GM23248 (cell line): ENCODE data around the gene CALML6. TPM values are rescaled to one million over a fixed set of nuclear protein-coding genes. Genes with fewer than 3 reads are reported as not detected.

ENCODE experiments used
- DNase-seq: peaks from one replicate; pipeline ENCODE4 v3.0.0-alpha.2; 2015
- H2AFZ ChIP-seq: fragments of 200-600 bp; sonication (generic); 2 replicates; pipeline ENCODE4 v1.6.1; 2016; ENCODE audit warnings: antibody characterized with exemption
- H3F3A ChIP-seq: fragments of 200-600 bp; sonication (generic); 2 replicates; pipeline ENCODE4 v1.6.1; 2016; ENCODE audit warnings: mild to moderate bottlenecking, antibody characterized with exemption, mixed run types; ENCODE audit not compliant: insufficient read depth
- H3K27ac ChIP-seq: fragments of 200-600 bp; sonication (generic); 2 replicates; pipeline ENCODE4 v1.5.1; 2016; ENCODE audit warnings: mild to moderate bottlenecking
- H3K27me3 ChIP-seq: fragments of 200-600 bp; sonication (generic); replicated peaks from 2 replicates; pipeline ENCODE4 v1.6.1; 2016; ENCODE audit warnings: mild to moderate bottlenecking; ENCODE audit not compliant: insufficient read depth
- H3K36me3 ChIP-seq: fragments of 200-600 bp; sonication (generic); 2 replicates; pipeline ENCODE4 v1.6.1; 2016; ENCODE audit warnings: low read depth, mild to moderate bottlenecking
- H3K4me1 ChIP-seq: fragments of 200-600 bp; sonication (generic); 2 replicates; pipeline ENCODE4 v1.6.1; 2016; ENCODE audit warnings: mild to moderate bottlenecking; ENCODE audit not compliant: insufficient read depth
- H3K4me2 ChIP-seq: fragments of 200-600 bp; sonication (generic); one replicate; pipeline ENCODE4 v1.6.1; 2016; ENCODE audit warnings: mild to moderate bottlenecking; ENCODE audit not compliant: unreplicated experiment
- H3K4me3 ChIP-seq: fragments of 200-600 bp; sonication (generic); 2 replicates; pipeline ENCODE4 v1.5.1; 2016; ENCODE audit warnings: mild to moderate bottlenecking
- H3K79me2 ChIP-seq: fragments of 200-600 bp; sonication (generic); 2 replicates; pipeline ENCODE4 v1.6.1; 2016; ENCODE audit warnings: mild to moderate bottlenecking; ENCODE audit not compliant: insufficient read depth
- H3K9ac ChIP-seq: fragments of 200-600 bp; sonication (generic); 2 replicates; pipeline ENCODE4 v1.6.1; 2016; ENCODE audit warnings: mild to moderate bottlenecking
- H3K9me2 ChIP-seq: fragments of 200-600 bp; sonication (generic); 2 replicates; pipeline ENCODE4 v1.6.1; 2016; ENCODE audit warnings: mixed run types, mild to moderate bottlenecking, moderate library complexity; ENCODE audit not compliant: insufficient read depth
- H3K9me3 ChIP-seq: fragments of 200-600 bp; sonication (generic); one replicate; pipeline ENCODE4 v1.6.1; 2017; ENCODE audit warnings: low read depth
- H4K20me1 ChIP-seq: fragments of 200-600 bp; sonication (generic); 2 replicates; pipeline ENCODE4 v1.6.0; 2016; ENCODE audit not compliant: insufficient read depth
- EZH2 ChIP-seq: fragments of 200-600 bp; sonication (generic); IDR thresholded peaks from 2 replicates; pipeline ENCODE4 v1.6.1; 2018; ENCODE audit warnings: antibody characterized with exemption, mild to moderate bottlenecking; ENCODE audit not compliant: insufficient read depth, poor library complexity, severe bottlenecking
- EZH2phosphoT487 ChIP-seq: fragments of 200-600 bp; sonication (generic); IDR thresholded peaks from 2 replicates; pipeline ENCODE4 v1.6.1; 2018; ENCODE audit warnings: antibody characterized with exemption, moderate library complexity, mild to moderate bottlenecking, low read depth; ENCODE audit not compliant: insufficient read depth
- WGBS, 2 experiments: methylation state at CpG; one replicate each; pipeline ENCODE4 v1.1.6; 2015 to 2017; ENCODE audit warnings: low lambda C conversion rate in 2 of 2, low coverage in 1 of 2; ENCODE audit errors: missing lambda C conversion rate in 2 of 2; 5-methylcytosine and 5-hydroxymethylcytosine counted together
- in situ Hi-C: fragments of 300-500 bp; cut with MboI; formaldehyde crosslinking; loops from 2 replicates; pipeline ENCODE4 v1.15.0; 2020
- polyA plus RNA-seq: library from polyadenylated mRNA; unstranded; fragments of >200 nt; fragmentation: Nextera tagmentation; extraction: Ambion mirVana; gene quantifications from 2 replicates; pipeline ENCODE4 v1.2.1, GENCODE V29; 2016
- total RNA-seq: library from RNA; depleted of rRNA; stranded (reverse); fragments of >200 nt; shearing (Covaris generic); gene quantifications from 2 replicates; pipeline ENCODE4 v1.2.3, GENCODE V29; 2014

CALML6 gene
- total and polyA plus RNA-seq, 2 experiments from 2014 or later, result 0.11 TPM; not detected in 1

GRCh38 chr1:1917304-1917976 is 2.4 kb downstream of the CALML6 start:
- no peaks in the 10 kb centered on the region for H3F3A ChIP-seq
- no peaks in the 10 kb centered on the region for H4K20me1 ChIP-seq
- no peak overlapping the region for H3K4me2 ChIP-seq
- H3K4me1 ChIP-seq, result no peaks in the 10 kb centered on the region
- no peak overlapping the region for H2AFZ ChIP-seq
- TF ChIP-seq EZH2phosphoT487 (no peak), EZH2 (no peak)
- H3K36me3 ChIP-seq, result no peaks in the 10 kb centered on the region
- H3K9ac ChIP-seq, result no peak overlapping the region
- DNase-seq, result no peak
- H3K9me3 ChIP-seq, result no peaks in the 10 kb centered on the region
- in situ Hi-C loops, result no loop called here
- H3K4me3 ChIP-seq, result no peak overlapping the region
- no peaks in the 10 kb centered on the region for H3K9me2 ChIP-seq
- WGBS, 2 experiments, result 89 to 90% methylated on average over 14 of the region's 14 CpGs
- no peaks in the 10 kb centered on the region for H3K27me3 ChIP-seq
- no peaks in the 10 kb centered on the region for H3K79me2 ChIP-seq
- H3K27ac ChIP-seq, result no peak overlapping the region

DNA sequence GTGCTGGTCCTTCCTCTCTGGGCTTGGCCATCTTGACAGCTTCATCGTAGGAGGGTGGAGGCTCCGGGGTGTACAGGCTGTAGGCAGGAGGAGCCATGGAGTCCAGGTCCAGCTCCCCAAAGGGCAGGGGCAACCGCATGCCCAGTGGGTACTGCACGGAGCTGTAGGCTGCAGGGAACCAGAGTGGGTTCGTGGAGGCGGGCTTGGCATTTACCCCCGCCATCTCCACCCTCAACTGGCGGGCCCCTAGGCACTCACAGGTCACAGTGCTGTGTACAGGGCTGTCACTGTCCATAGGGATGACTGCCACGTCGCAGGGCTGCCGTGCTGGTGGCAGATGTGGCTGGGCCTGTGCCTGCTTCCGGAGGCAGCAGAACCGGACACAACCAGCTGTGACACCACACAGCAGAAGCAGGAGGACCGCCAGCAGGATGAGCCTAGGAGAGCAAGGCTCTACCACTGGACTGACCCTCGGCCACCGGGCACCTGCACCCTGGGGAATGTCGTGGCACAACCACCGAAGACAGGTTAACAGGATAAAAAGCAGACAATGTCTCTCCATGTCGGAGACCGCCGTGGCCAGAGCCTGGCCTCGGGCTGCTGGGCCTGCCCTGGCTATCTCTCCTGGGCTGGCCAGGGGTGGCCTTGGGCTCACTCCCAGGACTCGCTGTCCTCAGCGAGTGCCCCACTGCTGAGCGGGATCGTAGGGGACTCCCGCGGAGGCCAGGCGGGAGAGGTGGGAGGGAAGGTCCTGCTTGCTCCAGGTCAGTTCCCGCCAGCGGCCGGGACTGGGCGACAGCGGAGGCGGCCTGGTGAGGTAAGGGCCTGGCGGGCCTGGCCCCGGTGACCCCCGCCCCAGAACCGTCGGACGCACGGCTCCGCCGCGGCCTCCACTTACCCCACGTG is 3.2 kb downstream of the CALML6 start:
- Histone ChIP-seq H3K4me1 (no peaks in the 10 kb centered on the region), H3K9ac (no peak overlapping the region), H3K4me2 (peak overlapping the region; percentile 43), H4K20me1 (no peaks in the 10 kb centered on the region), H3K9me3 (no peaks in the 10 kb centered on the region), H3K4me3 (peak overlapping the region; percentile 65), H3K9me2 (no peaks in the 10 kb centered on the region), H3K36me3 (no peaks in the 10 kb centered on the region), H2AFZ (peak overlapping the region; percentile 55), H3K27me3 (no peaks in the 10 kb centered on the region), H3K79me2 (no peaks in the 10 kb centered on the region), H3F3A (no peaks in the 10 kb centered on the region), H3K27ac (no peak overlapping the region)
- WGBS, 2 experiments, result 61% methylated on average over 38 to 46 of the region's 46 CpGs
- in situ Hi-C loops, result no loop called here
- TF ChIP-seq EZH2phosphoT487 (no peak), EZH2 (no peak)
- no peak for DNase-seq

- Histone ChIP-seq H3K36me3 (no peaks in the 10 kb centered on the region), H3K9me3 (no peaks in the 10 kb centered on the region), H3K79me2 (no peaks in the 10 kb centered on the region), H2AFZ (peak within 1 kb of the TSS; percentile 55), H4K20me1 (no peaks in the 10 kb centered on the region), H3F3A (no peaks in the 10 kb centered on the region), H3K27ac (no peak within 1 kb of the TSS), H3K4me3 (peak within 1 kb of the TSS; percentile 65), H3K4me2 (peak within 1 kb of the TSS; percentile 43), H3K9me2 (no peaks in the 10 kb centered on the region), H3K4me1 (no peaks in the 10 kb centered on the region), H3K9ac (no peak within 1 kb of the TSS), H3K27me3 (no peaks in the 10 kb centered on the region)
- in situ Hi-C loops, result no loop called here
- no peak for DNase-seq
- no peak for TF ChIP-seq EZH2phosphoT487
- TF ChIP-seq EZH2, result no peak
- WGBS, 2 experiments, result 3 to 13% methylated on average over 3 to 31 of the region's 44 CpGs
These were observed 3.8 kb downstream of the CALML6 start, which contains the start of gene TMEM52 for GRCh38 chr1:1918901-1919303. TMEM52 (minus strand) TSS chr1:1919279; CDS start chr1:1919265, 14 bp downstream.

DNA sequence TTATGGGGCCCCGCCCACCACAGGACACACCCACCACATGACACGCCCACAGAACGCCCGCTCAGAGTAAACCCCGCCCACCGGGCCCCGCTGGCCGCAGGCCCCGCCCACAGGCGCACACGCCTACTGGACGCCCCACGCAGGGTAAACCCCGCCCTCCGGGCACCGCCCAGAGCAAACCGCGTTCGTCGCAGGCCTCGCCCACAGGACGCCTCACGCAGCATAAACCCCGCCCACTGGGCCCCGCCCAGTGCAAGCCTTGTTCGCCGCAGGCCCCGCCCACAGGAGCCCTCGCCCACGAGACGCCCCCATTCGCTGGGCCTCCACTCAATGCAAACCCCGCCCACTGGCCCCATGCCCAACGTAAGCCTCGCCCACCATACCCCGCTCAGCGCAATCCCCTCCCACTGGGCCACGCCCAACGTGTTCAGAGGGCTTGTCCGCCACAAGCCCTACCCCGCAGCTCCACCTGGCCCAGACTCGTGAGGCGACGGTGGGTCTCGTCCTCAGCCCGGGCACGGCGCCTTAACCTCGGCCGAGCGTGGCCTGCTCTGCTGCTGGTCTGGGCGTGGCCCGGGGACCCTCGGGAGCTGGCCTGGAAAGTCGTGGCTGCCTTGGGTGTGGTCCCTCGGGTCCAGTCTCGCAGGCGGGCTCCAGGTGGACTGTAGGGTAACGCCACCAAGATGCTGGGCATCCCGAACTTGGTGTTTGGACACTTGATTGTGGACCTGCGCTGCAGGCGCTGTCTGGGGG is 4.4 kb downstream of the CALML6 start:
- Histone ChIP-seq H3K36me3 (no peaks in the 10 kb centered on the region), H3K4me3 (peak overlapping the region; percentile 65), H4K20me1 (no peaks in the 10 kb centered on the region), H3K9ac (no peak overlapping the region), H3K9me3 (no peaks in the 10 kb centered on the region), H3K27ac (no peak overlapping the region), H3K79me2 (no peaks in the 10 kb centered on the region), H3K4me2 (peak overlapping the region; percentile 43), H3F3A (no peaks in the 10 kb centered on the region), H2AFZ (peak overlapping the region; percentile 55), H3K9me2 (no peaks in the 10 kb centered on the region), H3K4me1 (no peaks in the 10 kb centered on the region), H3K27me3 (no peaks in the 10 kb centered on the region)
- in situ Hi-C loops, result no loop called here
- TF ChIP-seq EZH2phosphoT487 (no peak), EZH2 (no peak)
- DNase-seq, result peak; percentile 97
- whole genome bisulfite sequencing, 2 experiments, result 13 to 15% methylated on average over 36 to 60 of the region's 62 CpGs
